NCI-H1105 (cell line): ENCODE results near the gene SMNDC1.

Source experiments
- DNase-seq: peaks from one replicate; lab custom pipeline; 2025; lab: John Stamatoyannopoulos, UW

Gene SMNDC1

GRCh38 chr10:110327262-110327914, 22.7 kb upstream of the SMNDC1 start:
- DNase-seq: no peak

GRCh38 chr10:110326351-110327032, 21.8 kb upstream of the SMNDC1 start:
- DNase-seq: no peak

GRCh38 chr10:110324805-110325280, 20.1 kb upstream of the SMNDC1 start:
- no peak for DNase-seq

GRCh38 chr10:110324201-110324804, 19.6 kb upstream of the SMNDC1 start:
- no peak for DNase-seq

- DNase-seq: no peak
These were observed 18.8 kb upstream of the SMNDC1 start for GRCh38 chr10:110323503-110323902.

GRCh38 chr10:110321869-110322620, 17.3 kb upstream of the SMNDC1 start:
- DNase-seq: no peak

- DNase-seq: no peak
These were observed 13.4 kb upstream of the SMNDC1 start for GRCh38 chr10:110317866-110318850.

- no peak for DNase-seq
These were observed 9.0 kb upstream of the SMNDC1 start for GRCh38 chr10:110313674-110314073.

- DNase-seq: no peak
These were observed 7.5 kb upstream of the SMNDC1 start for GRCh38 chr10:110312206-110312605.

- peak; percentile 30 for DNase-seq
These were observed 6.7 kb upstream of the SMNDC1 start for GRCh38 chr10:110311357-110311949.

GRCh38 chr10:110310741-110311140, 6.0 kb upstream of the SMNDC1 start:
- no peak for DNase-seq

- no peak for DNase-seq
These were observed 3.1 kb upstream of the SMNDC1 start for GRCh38 chr10:110307805-110308204.

GRCh38 chr10:110306452-110306768, 1.7 kb upstream of the SMNDC1 start:
- DNase-seq: no peak

- DNase-seq: no peak
These were observed 1.2 kb upstream of the SMNDC1 start for GRCh38 chr10:110305767-110306451.

GRCh38 chr10:110304394-110304779, 333 bp downstream of the SMNDC1 start:
- no peak for DNase-seq

- no peak for DNase-seq
These were observed 1.0 kb downstream of the SMNDC1 start for GRCh38 chr10:110303681-110304080.

GRCh38 chr10:110300486-110300986, 4.2 kb downstream of the SMNDC1 start:
- no peak for DNase-seq

GRCh38 chr10:110296966-110297365, 7.8 kb downstream of the SMNDC1 start:
- DNase-seq: no peak

GRCh38 chr10:110286841-110287240, 17.9 kb downstream of the SMNDC1 start:
- no peak for DNase-seq

GRCh38 chr10:110285501-110285900, 19.2 kb downstream of the SMNDC1 start:
- DNase-seq: no peak
